Endometrial microvascular endothelial cells (primary cell): Measurements from ENCODE around the gene TECR. TPM values are rescaled to one million over a fixed set of nuclear protein-coding genes. Genes with fewer than 3 reads are reported as not detected.
"Not testable (repeated sequence)": the region's sequence is repeated elsewhere in the genome, so short reads cannot be mapped to it uniquely, and the experiment has no call there.

Experiments used
- in situ Hi-C: cut with HindIII; loops from 2 replicates; pipeline ENCODE4 v1.10.0; 2017; ENCODE audit warnings: low sequenced_read_pairs, low pct_unique_long_range_greater_than_20kb; ENCODE audit errors: inconsistent ontology term
- total RNA-seq: library from RNA; depleted of rRNA; stranded (reverse); fragments of >200 nt; gene quantifications from one replicate; pipeline ENCODE4 v1.2.3, GENCODE V29; 2015; ENCODE audit errors: inconsistent ontology term

The TECR gene
- total RNA-seq, 1 donor from 2014 or later: 61.4 TPM

DNA sequence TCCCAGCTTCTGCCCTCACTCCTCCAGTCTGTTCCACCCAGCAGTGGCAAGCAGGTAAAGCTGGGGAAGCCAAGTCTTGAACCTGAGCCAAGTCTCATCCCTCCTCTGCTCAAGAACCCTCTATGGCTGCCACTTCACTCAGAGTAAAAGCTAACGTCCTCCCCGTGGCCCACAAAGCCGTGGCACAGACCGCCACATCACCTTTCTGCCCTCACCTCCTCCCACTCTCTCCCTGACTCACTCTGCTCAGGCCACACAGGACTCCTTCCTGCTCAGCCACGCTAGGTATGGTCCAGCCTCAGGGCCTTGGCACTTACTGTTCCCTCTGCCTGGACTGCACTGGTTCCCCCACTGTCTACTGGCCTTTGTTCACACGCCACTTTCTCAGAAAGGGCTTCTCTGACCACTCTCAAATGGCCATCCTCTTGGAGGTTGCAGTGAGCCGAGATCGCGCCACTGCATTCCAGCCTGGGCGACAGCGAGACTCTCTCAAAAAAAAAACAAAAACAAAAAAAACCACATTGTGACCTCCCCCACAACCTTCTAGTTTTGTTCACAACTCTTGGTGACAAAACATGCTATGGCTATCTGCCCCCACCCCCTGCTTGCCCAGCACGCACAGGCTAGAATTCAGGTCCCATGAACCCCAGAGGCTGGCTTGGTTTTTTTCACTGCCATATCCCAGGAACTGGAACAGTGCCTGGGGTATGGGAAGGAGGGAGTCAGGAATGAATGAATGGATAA, 26.7 kb downstream of the TECR start:
- in situ Hi-C loops: no loop called here

DNA sequence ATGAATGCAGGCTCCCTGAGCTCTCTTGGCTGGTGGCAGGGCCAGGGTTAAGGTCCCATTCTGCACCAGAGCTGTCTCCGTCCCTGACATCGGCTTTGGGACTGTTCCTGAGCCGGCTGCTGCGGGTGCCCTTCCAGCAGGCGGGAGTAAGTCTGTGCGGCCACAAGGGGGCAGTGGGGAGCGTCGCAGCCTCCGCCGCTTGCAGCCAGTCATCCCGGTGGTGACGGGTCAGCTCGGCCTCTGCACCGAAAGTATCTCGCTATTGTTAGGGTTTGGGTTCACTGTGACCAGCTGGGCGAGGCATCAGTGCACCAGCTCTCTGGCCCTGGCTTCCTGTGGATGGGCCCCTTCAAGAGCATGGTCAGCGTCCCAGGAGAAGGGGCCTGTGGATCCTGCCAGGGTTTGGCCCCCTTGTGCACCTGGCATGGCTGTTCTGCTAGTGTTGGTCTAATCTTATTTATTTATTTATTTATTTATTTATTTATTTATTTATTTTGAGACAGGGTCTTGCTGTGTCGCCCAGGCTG, 27.3 kb downstream of the TECR start:
- in situ Hi-C loops: no loop called here

DNA sequence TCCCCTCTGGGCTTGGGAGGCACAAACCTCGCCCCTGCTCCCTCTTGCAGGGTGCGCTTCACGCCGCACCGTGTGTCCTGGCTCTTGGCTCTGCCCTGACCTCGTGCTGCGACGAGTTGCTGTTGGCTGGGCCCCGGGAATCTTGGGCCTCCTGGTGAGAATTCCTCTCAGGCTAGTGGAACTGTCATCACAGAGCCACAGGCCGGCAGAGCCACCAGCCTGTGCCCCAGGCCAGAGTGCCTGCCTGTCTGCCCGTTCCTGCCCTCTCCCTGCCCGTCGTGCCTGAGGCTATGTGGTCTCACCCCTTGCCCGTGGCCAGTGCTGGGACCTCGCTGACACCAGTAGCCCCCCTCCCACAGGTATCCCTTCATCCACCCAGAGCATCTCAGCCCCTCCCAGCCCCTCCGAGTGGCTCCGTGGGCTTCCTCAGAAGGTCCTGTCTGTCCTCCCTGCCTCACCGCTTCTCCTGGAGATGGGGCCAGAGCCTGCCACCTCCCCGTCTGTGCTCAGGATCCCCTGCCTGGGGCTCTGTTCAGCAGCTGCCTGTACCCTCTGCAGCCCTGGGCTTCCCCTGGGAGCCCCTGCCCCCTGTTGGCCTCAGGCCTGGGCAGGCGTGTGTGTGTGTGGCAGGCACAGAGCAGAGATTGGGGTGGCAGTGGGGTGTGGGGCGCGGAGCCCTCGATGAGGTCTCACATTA, 29.1 kb downstream of the TECR start:
- in situ Hi-C loops: no loop called here

DNA sequence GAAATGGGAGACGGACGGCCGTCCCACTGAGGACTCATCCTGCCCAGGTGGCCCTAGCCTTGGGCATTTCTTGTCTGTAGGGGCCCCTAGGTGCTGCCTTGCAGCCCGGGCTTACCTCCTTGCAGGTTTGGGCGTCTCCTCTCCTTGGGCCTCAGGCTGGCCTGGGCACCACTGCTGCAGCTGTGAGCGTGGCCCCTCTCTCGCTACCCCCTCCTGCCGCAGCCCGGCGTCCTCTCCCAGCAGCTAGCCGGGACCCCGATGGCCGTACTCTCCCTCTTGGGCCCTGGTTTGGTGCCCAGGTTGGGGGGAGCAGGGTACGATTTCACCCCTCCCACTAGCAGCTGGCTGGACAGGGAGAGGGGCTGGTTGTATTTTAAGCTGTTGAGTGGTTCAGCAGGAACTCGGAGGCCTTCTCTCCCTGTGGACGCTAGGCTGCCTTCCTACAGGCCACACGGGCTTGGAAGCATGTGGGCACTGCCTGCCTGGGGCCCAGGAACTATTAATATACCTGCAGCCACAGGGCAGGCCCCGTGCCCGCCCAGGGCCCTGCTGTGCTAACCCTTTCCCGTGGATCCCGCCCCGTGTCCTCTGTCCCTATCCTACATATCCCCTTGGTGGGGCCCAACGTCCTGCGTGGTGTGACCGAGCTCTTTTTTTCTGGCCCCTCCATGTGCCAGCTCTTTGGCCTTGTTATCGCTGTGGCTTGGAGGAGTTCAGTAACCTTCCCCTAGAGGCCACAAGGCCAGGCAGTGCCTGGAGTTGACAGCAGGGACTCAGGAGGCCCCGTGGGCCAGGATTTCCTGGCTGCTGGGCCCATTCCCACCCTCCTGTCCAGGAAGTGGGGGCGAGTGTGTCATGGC, 30.8 kb downstream of the TECR start:
- in situ Hi-C loops: no loop called here

DNA sequence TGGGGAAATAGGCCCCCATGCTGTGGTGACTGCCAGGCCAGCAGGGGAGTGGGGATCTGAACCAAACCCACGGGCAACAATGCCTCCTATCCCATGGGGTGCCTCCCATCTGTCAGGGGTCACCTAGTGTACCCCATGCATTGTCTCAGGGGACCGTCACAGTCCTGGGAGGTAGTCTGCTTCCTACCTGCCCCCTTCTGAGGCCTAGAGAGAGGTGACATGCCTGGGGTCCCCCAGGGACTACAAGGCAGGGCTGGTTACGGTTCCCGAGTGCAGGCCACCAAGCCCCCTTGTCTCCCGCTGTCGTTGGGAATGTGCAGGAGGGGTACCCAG, 31.3 kb downstream of the TECR start:
- in situ Hi-C loops: no loop called here

DNA sequence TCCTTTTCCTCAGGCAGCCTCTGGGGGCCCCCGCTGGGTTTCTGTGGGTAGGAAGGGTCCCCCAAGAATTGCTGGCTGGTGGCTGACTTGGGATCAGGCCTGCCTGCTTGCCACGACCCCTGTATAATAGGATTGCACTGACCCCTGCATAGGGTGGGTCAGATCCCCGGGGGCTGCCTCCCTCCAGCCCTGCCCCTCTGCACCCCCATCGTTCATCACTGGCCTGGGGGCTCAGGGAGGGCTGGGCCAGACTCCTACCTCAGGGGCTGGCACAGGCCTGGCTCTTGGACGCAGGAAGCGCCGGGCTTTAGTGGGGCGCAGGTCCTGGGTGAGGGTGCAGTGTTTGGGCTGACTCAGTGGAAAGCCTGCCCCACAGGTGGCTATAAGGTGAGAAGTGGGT, 31.9 kb downstream of the TECR start:
- in situ Hi-C loops: no loop called here

DNA sequence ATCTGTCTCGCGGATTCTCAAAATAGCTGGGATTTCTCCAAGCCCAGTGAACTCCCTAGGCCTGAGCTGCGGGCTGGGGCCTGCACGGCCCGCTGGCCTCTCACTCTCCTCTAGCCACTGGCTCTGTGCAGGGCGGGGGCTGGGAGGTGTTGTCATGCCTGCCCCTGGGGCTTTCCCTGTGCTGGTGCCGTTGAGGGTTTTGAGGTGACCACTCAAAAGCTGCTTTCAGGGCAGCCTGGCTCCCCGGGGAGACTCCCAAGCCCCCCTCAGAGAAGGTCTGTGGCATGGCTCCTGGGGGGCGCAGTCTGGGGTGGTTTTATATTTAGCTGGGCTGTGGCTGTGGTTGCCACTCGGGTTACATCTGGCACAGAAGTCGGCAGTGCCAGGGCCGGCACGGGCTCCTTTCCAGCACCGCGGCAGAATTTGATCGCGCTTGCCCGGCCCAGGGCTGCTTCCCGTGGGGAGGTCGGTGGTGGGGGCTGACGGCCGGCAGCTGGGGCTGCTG, 32.5 kb downstream of the TECR start:
- in situ Hi-C loops: no loop called here

DNA sequence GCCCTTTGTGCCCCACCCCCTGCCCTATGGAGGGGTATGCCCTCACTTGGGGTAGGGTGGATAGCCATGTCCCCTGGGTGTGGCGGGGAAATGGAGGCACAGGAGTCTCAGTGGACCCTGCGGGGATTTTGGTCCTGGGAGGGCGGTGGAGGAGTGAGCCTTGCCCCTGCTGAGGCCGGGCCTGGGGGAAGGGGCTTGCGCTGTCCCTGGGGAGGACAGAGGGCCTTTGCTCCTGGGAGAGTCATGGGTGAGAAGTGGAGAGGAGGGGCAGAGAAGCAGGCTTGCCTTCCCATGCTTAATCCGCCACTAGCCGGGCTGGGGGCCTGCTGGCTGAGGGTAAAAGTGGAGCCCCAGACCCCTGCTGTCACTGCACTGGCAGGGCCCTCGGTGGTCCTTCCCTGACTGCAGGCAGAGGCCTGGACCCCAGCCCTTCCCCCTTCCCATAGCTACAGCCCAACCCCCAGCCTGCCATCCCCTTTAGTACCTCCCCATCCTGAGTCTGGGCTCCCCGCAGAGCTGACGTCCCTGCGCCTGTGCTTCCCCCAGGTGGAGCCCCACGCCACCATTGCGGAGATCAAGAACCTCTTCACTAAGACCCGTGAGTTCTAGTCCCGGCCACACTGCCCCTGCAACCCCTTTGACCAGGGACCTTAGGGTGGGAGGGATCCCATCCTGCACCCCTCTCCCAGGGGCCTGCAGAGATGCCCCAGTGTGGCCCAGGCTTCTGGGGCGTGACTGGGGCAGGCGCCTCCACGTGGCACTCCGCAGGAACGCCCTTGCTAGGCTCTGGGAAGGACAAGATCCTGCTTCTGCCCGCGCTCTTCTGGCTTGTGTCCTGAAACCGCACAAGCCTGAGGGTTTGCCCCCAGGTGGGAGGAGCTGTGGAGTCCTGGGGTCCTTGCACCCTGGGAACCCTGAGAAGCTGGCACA, 33.5 kb downstream of the TECR start:
- in situ Hi-C loops: no loop called here

DNA sequence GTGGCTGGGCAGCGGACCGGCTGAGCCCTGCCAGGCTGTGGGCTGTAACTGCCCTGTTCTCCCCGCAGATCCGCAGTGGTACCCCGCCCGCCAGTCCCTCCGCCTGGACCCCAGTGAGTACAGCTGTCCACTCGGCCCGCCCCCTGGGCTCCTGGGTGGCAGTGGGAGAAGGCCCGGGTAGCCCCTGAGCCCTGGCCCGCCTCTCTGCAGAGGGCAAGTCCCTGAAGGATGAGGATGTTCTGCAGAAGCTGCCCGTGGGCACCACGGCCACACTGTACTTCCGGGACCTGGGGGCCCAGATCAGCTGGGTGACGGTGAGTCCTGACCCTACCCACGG, 34.2 kb downstream of the TECR start:
- in situ Hi-C loops: no loop called here

DNA sequence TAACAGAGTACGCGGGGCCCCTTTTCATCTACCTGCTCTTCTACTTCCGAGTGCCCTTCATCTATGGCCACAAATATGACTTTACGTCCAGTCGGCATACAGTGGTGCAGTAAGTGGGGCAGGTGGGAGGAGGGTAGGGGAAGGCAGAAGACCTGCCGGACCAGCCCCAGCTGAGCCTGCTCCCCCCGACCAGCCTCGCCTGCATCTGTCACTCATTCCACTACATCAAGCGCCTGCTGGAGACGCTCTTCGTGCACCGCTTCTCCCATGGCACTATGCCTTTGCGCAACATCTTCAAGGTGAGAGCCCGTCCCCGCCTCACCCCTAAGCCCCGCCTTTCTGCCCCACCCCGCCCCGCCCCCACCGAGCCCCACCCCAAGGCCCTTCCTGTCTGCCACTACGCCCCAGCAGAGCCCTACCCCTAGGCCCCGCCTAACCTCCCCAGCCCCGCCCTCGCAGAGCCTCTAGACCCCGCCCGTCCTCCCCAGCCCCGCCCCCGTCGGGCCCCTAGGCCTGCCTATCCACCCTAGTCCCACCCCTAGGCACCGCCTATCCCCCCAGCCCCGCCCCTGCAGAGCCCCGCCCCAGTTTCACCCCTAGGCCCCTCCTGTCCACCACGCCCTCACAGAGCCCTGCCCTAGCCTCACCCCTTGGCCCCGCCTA, 34.7 kb downstream of the TECR start:
- in situ Hi-C loops: no loop called here

DNA sequence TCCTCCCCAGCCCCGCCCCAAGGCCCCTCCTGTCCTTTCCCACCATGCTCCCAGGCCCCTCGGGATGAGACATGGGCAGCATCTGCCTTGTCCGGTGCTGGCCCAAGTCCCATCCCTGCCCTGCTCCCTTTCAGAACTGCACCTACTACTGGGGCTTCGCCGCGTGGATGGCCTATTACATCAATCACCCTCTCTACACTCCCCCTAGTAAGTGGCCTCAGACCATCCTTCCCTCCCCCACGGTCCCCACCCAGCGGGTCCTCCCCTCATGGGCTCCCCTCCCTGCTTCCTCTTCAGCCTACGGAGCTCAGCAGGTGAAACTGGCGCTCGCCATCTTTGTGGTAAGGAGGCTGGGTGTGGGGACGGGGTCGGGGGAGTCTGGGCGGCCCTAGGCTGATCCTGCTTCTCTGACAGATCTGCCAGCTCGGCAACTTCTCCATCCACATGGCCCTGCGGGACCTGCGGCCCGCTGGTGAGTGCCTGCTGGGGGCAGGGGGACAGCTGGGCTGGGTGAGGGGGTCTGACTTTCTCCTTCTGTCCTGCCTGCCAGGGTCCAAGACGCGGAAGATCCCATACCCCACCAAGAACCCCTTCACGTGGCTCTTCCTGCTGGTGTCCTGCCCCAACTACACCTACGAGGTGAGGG, 35.4 kb downstream of the TECR start:
- in situ Hi-C loops: not testable (repeated sequence)

DNA sequence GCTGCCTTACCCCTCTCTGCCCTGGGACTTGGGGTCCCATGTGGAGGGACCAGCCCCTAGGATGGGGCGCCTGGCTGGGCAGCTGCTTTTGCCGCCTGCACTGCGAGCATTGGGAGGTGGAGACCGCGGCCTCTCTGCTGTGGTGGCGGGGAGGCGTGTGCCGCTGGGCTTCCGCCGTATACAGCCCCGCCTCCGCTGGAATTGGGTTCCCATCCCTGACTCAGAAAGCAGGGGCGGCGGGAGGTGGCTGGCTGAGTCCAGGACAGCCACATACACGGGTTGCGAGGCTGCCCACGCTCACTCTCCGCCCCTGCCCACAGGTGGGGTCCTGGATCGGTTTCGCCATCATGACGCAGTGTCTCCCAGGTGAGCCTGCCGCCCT, 35.9 kb downstream of the TECR start:
- in situ Hi-C loops: no loop called here

DNA sequence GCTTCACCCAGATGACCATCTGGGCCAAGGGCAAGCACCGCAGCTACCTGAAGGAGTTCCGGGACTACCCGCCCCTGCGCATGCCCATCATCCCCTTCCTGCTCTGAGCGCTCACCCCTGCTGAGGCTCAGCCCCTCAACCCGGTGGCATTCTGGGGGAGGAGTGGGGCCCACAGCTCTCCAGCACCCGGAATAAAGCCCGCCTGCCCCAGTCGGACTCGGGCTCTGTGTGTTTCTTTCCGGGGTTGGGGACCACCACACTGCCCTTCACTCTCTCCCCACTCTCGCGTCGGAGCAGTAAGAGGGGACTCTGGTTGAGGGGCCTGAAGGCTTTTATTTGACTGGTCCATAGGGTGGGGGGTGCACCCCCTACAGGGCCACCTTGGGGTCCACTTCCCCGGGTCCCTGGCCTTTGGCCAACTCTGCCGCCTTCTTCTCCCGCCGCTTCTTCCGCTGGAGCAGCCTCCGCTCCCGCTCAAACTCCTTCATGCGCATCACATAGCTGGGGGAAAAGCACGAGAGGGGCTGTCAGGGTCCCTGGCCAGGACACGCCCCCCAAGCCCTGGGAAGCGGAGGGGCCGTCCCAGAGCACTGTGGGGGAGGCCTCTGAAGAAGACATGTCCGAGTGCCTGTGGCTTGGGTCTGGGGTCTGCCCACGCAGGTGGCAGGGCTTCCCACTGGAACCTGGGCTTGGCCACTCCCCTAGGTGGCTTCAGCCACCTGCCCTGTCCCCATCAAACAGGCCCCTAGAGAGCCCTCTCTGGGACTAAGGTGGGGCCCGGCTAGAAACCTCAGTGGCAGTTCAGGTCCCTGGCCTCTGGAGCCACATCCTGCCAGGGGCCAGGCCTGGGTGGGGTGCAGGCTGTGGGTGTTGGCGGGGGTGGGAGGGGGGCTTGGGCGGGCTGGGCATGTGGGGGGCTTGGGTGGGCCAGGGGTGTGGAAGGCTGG, 36.6 kb downstream of the TECR start:
- in situ Hi-C loops: no loop called here

DNA sequence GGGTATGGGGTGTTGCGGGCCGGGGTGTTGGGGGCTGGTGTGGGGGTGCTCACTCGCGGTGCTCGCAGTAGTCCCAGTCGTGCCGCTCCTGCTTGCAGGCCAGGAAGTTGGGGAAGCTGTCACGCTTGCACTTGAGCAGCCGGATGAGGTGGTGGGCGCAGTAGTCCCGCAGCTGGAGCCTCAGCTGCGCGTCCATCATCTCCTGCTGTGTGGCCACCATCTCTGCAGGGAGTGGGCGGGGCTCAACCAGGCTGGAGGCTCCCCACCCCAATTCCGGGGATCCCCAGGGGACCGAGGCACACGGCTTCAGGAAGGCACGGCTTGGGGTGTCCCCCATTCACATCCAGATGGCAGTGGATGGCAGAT, 37.3 kb downstream of the TECR start:
- in situ Hi-C loops: no loop called here

DNA sequence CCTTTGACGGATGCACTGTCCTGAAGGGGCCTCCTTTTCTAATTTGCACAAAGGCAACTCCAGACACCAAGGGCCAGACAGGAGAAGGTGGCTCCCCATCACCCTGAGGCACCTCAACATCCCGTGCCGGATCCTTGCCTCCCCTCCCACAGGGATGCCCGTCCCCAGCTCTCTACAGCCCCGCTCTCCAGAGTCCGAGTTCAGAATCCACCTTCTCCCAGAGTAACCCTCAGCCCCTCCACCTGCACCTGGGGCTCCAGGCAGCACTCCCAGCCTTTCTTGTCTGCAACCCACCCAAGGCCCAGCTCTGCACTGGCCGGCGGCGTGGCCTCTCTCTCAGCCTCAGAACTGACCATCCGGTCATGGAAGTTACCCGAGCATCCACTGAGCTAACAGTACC, 37.7 kb downstream of the TECR start:
- in situ Hi-C loops: no loop called here

DNA sequence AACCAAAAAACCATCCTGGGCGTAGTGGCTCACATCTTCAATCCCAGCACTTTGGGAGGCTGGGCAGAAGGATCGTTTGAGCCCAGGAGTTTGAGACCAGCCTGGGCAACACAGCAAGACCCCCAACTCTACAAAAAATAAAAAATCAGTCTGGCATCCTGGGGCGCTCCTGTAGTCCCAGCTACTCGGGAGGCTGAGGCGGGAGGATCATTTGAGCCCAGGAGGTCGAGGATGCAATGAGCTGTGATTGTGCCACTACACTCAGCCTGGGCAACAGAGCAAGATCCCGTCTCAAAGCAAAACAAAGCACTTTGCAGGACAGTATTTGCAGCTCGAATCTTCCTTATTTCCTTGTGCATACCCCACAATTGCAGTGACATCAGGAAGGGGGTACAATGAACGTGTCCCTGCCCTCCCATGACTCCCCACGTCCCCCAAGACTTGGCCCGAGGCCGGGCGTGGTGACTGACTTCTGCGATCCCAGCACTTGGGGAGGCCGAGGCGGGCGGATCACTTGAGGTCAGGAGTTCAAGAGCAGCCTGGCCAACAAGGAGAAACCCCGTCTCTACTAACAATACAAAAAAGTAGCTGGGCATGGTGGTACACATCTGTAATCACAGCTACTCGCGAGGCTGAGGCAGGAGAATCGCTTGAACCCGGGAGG, 41.6 kb downstream of the TECR start:
- in situ Hi-C loops: no loop called here
